ENCODE measurements around the gene NKX6-1. TPM values are rescaled to one million over a fixed set of nuclear protein-coding genes. Genes with fewer than 3 reads are reported as not detected.

Gene NKX6-1
- polyA plus RNA-seq, 2 donors = 2.5 to 8.2 TPM

DNA sequence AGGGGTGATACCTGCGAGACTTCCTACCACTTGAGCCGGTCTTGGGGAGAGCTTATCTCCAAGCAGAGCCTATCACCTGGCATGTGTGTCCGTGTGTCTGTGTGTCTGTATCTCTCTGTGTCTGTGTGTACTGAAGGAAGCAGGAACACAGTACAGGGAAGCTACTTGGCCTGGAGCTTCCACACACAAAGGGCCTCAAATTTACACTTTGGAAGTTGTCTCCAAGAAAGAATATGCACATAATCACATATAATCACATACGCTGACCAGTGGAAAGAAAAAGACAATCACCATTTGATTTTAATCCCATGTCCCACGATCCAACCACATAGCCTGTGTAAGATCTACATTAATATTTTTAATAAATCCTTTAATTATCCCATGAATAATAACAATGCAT is 13.2 kb upstream of the NKX6-1 start:
- Histone ChIP-seq H3K4me1 (ENCODE audit: control insufficient read depth in 2 of 2, insufficient read depth in 2 of 2, low read length in 1 of 2) (no peaks in the 10 kb centered on the region), H3K4me3 (ENCODE audit: low read depth in 1 of 2, low read length in 2 of 2) (no peak overlapping the region), H3K27me3 (ENCODE audit: control insufficient read depth in 1 of 2, insufficient read depth in 2 of 2, low read length in 2 of 2) (no peaks in the 10 kb centered on the region), H3K36me3 (ENCODE audit: control insufficient read depth in 2 of 2, insufficient read depth in 2 of 2, low read length in 1 of 2) (no peaks in the 10 kb centered on the region), H3K27ac (ENCODE audit: low read depth in 2 of 2, low read length in 1 of 2) (no peak overlapping the region), H3K9me3 (ENCODE audit: control insufficient read depth in 2 of 2, insufficient read depth in 1 of 2, low read depth in 1 of 2, low read length in 1 of 2) (no peaks in the 10 kb centered on the region)
- 81 to 88% methylated on average over 5 of the region's 5 CpGs for WGBS, 2 donors

DNA sequence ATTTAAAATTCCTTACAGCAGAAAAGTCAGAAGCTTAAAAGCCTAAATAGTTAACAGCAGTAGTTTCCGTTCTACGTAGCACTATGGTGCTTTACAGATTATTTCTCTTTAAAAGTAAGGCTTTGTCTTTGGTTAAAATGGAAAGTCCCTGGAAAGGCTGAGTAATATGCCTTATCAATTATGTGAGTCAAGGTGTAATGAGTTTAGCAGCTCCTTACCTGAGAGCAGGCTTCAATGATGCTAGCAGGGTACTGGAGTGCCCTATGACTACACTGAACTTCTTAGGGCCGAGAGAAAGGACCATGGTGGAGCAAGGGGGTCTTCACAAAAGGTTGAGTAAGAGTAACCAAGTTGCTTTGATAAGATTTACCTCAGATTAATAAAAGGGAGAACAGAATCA is 12.6 kb upstream of the NKX6-1 start:
- Histone ChIP-seq H3K4me1 (ENCODE audit: control insufficient read depth in 2 of 2, insufficient read depth in 2 of 2, low read length in 1 of 2) (no peaks in the 10 kb centered on the region), H3K27ac (ENCODE audit: low read depth in 2 of 2, low read length in 1 of 2) (no peak overlapping the region), H3K9me3 (ENCODE audit: control insufficient read depth in 2 of 2, insufficient read depth in 1 of 2, low read depth in 1 of 2, low read length in 1 of 2) (no peaks in the 10 kb centered on the region), H3K36me3 (ENCODE audit: control insufficient read depth in 2 of 2, insufficient read depth in 2 of 2, low read length in 1 of 2) (no peaks in the 10 kb centered on the region), H3K4me3 (ENCODE audit: low read depth in 1 of 2, low read length in 2 of 2) (no peak overlapping the region), H3K27me3 (ENCODE audit: control insufficient read depth in 1 of 2, insufficient read depth in 2 of 2, low read length in 2 of 2) (no peaks in the 10 kb centered on the region)
- WGBS, 2 donors = 61 to 73% methylated on average over 3 of the region's 3 CpGs

DNA sequence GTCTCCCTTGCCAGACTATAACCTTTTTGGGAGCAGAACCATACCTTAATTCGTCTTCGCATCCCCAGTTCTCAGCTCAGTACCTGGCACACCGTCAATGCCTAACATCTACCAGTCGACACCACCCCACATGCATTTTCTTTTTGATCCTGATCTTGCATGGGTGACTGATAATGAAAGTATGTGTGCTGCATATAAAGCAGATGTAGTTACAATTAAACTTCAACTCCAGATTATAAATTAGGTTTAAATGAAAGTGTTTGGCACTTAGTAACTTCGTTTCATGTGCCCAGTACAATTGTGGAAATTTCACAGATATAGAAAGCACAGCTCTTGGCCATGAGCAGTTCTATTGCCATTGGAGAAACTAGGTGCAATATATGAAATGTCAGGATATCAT is 8.8 kb upstream of the NKX6-1 start:
- H3K9me3 ChIP-seq (ENCODE audit: control insufficient read depth in 2 of 2, insufficient read depth in 1 of 2, low read depth in 1 of 2, low read length in 1 of 2) = no peaks in the 10 kb centered on the region
- no peak overlapping the region for H3K27ac ChIP-seq (ENCODE audit: low read depth in 2 of 2, low read length in 1 of 2)
- peaks cover 0 to 3% of the 10 kb centered on the region in 2 donors for H3K27me3 ChIP-seq (ENCODE audit: control insufficient read depth in 1 of 2, insufficient read depth in 2 of 2, low read length in 2 of 2)
- no peaks in the 10 kb centered on the region for H3K4me1 ChIP-seq (ENCODE audit: control insufficient read depth in 2 of 2, insufficient read depth in 2 of 2, low read length in 1 of 2)
- no peaks in the 10 kb centered on the region for H3K36me3 ChIP-seq (ENCODE audit: control insufficient read depth in 2 of 2, insufficient read depth in 2 of 2, low read length in 1 of 2)
- H3K4me3 ChIP-seq (ENCODE audit: low read depth in 1 of 2, low read length in 2 of 2) = no peak overlapping the region
- WGBS, 2 donors = 37 to 44% methylated on average over 5 of the region's 5 CpGs

DNA sequence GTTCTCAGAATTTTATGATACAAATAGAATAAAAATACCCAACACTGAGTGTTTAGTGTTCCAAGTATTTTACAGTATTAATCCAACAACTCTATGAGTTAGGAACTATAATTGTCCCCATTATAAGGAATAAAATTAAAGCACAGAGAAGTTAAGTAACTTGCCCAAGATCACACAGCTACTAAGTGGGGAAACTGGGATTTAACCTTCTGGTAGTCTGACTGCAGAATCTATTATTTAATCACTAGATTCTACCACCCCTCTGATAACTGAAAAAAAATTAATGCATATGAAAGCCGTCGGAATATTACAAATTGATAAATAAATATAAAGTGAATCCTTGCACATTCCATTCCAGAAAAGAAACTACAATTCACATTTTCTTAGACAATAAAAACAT is 5.7 kb upstream of the NKX6-1 start:
- Histone ChIP-seq H3K27me3 (ENCODE audit: control insufficient read depth in 1 of 2, insufficient read depth in 2 of 2, low read length in 2 of 2) (peaks cover 0 to 21% of the 10 kb centered on the region in 2 donors), H3K27ac (ENCODE audit: low read depth in 2 of 2, low read length in 1 of 2) (no peak overlapping the region)
- 87 to 92% methylated on average over 2 of the region's 2 CpGs for WGBS, 2 donors

DNA sequence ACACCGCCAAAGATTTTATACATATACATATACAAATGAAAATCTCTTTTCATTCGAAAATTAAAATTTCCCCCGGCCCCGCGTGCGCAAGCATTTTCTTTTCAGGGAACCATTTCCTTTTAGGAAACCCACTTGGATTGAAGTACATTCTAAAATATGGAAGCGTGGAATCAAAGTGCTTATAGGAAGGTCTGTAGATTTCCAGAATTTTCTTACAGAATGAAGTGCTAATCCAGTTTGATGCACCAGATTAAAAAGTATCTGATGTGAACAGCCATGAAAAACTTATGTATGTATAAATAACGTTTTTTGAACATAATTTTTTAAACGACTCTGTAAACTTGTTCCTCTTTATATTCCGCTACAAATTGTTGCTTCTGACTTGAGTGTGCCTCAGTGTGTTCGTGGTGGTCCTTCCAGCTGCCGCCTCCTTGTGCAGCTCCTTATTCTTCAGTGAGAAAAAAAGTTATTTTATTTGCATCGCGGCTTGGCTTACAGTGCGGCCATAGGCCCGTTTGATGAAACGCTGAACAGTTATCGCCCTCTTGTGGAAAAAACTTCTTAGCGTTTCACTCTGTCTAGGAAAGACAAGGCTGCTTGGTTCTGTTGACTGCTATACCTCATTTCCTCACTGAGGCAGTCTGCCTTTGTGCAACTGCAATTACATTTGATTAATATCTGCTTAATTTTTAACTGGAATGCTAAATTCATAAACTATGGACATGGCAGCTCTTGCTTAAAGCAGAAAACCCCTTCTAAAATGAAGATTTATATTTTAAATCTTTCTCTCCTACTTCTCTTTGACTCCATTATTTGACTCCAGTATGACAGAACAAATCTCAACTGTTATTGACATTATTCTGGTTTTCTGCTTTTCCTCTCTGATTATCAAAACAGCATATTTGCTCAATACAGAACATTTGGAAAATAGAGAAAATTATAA is 4.7 kb upstream of the NKX6-1 start:
- peaks cover 0 to 5% of the 10 kb centered on the region in 2 donors for H3K9me3 ChIP-seq (ENCODE audit: control insufficient read depth in 2 of 2, insufficient read depth in 1 of 2, low read depth in 1 of 2, low read length in 1 of 2)
- peaks cover 0 to 26% of the 10 kb centered on the region in 2 donors for H3K27me3 ChIP-seq (ENCODE audit: control insufficient read depth in 1 of 2, insufficient read depth in 2 of 2, low read length in 2 of 2)
- peak overlapping the region in 1 of 2 donors; percentile 29 for H3K27ac ChIP-seq (ENCODE audit: low read depth in 2 of 2, low read length in 1 of 2)
- H3K4me3 ChIP-seq (ENCODE audit: low read depth in 1 of 2, low read length in 2 of 2) = no peak overlapping the region
- peaks cover 0 to under 1% of the 10 kb centered on the region in 2 donors for H3K4me1 ChIP-seq (ENCODE audit: control insufficient read depth in 2 of 2, insufficient read depth in 2 of 2, low read length in 1 of 2)
- WGBS, 2 donors = 15 to 17% methylated on average over 19 of the region's 19 CpGs
- no peaks in the 10 kb centered on the region for H3K36me3 ChIP-seq (ENCODE audit: control insufficient read depth in 2 of 2, insufficient read depth in 2 of 2, low read length in 1 of 2)

More for the DNA sequence above, 5.7 kb upstream of the NKX6-1 start:
- no peaks in the 10 kb centered on the region for H3K4me1 ChIP-seq (ENCODE audit: control insufficient read depth in 2 of 2, insufficient read depth in 2 of 2, low read length in 1 of 2)
- H3K9me3 ChIP-seq (ENCODE audit: control insufficient read depth in 2 of 2, insufficient read depth in 1 of 2, low read depth in 1 of 2, low read length in 1 of 2) = peaks cover 0 to 5% of the 10 kb centered on the region in 2 donors
- H3K4me3 ChIP-seq (ENCODE audit: low read depth in 1 of 2, low read length in 2 of 2) = no peak overlapping the region
- H3K36me3 ChIP-seq (ENCODE audit: control insufficient read depth in 2 of 2, insufficient read depth in 2 of 2, low read length in 1 of 2) = no peaks in the 10 kb centered on the region

DNA sequence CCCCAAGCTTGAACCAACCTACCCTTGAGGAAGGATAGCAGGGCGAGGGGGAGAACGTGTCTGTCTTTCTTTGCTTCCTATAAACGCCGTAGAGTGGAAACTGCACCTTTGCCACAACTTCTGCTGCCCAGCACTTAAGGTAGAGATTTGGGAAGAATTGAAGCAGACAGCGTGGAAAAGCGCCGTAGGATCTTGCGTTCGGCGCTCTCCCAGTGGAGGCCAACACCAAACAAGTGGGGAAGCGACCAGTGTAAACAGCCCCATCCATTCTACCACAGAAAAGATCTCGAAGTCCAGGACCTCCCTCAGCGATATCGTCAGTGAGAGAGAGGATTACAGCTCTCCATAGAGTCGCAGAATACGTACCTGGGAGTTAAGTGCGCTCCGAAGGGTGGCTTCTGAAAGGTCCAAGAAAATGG is 3.9 kb upstream of the NKX6-1 start:
- Histone ChIP-seq H3K27ac (ENCODE audit: low read depth in 2 of 2, low read length in 1 of 2) (peak overlapping the region; percentile 29 to 75), H3K27me3 (ENCODE audit: control insufficient read depth in 1 of 2, insufficient read depth in 2 of 2, low read length in 2 of 2) (peaks cover 0 to 26% of the 10 kb centered on the region in 2 donors), H3K36me3 (ENCODE audit: control insufficient read depth in 2 of 2, insufficient read depth in 2 of 2, low read length in 1 of 2) (no peaks in the 10 kb centered on the region), H3K9me3 (ENCODE audit: control insufficient read depth in 2 of 2, insufficient read depth in 1 of 2, low read depth in 1 of 2, low read length in 1 of 2) (peaks cover 0 to 5% of the 10 kb centered on the region in 2 donors), H3K4me1 (ENCODE audit: control insufficient read depth in 2 of 2, insufficient read depth in 2 of 2, low read length in 1 of 2) (peaks cover 2 to 6% of the 10 kb centered on the region in 2 donors), H3K4me3 (ENCODE audit: low read depth in 1 of 2, low read length in 2 of 2) (no peak overlapping the region)
- 32 to 34% methylated on average over 18 of the region's 18 CpGs for WGBS, 2 donors

DNA sequence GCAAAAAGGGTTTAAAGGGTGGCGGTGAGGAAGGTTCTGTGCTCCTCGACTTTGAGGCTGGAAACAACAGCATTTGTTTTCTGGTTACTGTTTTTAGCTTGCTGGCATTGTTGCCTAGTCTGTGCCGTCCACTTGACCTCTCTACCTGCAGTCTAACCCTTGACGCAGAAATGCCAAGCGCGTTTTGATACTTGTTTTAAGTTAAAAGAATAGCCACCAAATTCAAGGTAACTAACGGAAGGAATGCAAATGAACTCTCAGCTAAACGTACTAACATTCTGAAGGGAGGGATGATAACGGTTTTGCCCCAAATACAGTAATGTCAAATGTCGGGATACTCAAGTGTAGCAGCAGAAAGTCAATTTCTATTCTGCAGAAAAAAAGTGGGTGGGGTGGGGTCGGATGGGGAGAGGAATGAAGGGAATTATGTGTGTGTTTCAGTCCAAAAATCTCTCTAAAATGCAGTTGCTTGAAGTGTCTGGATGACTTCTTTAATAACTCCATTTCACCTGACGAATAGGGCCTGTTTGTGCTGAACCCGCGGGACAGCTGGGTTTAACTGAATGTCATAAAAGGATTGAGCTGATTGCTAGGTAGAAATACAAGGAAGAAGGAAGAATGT is 3.4 kb upstream of the NKX6-1 start:
- peaks cover 0 to 29% of the 10 kb centered on the region in 2 donors for H3K27me3 ChIP-seq (ENCODE audit: control insufficient read depth in 1 of 2, insufficient read depth in 2 of 2, low read length in 2 of 2)
- peaks cover 6 to 9% of the 10 kb centered on the region in 2 donors for H3K4me1 ChIP-seq (ENCODE audit: control insufficient read depth in 2 of 2, insufficient read depth in 2 of 2, low read length in 1 of 2)
- H3K36me3 ChIP-seq (ENCODE audit: control insufficient read depth in 2 of 2, insufficient read depth in 2 of 2, low read length in 1 of 2) = peaks cover 0 to under 1% of the 10 kb centered on the region in 2 donors
- 35 to 37% methylated on average over 14 of the region's 14 CpGs for WGBS, 2 donors
- peak overlapping the region; percentile 39 to 75 for H3K27ac ChIP-seq (ENCODE audit: low read depth in 2 of 2, low read length in 1 of 2)
- H3K9me3 ChIP-seq (ENCODE audit: control insufficient read depth in 2 of 2, insufficient read depth in 1 of 2, low read depth in 1 of 2, low read length in 1 of 2) = peaks cover 0 to 5% of the 10 kb centered on the region in 2 donors
- peak overlapping the region in 1 of 2 donors; percentile 20 for H3K4me3 ChIP-seq (ENCODE audit: low read depth in 1 of 2, low read length in 2 of 2)

DNA sequence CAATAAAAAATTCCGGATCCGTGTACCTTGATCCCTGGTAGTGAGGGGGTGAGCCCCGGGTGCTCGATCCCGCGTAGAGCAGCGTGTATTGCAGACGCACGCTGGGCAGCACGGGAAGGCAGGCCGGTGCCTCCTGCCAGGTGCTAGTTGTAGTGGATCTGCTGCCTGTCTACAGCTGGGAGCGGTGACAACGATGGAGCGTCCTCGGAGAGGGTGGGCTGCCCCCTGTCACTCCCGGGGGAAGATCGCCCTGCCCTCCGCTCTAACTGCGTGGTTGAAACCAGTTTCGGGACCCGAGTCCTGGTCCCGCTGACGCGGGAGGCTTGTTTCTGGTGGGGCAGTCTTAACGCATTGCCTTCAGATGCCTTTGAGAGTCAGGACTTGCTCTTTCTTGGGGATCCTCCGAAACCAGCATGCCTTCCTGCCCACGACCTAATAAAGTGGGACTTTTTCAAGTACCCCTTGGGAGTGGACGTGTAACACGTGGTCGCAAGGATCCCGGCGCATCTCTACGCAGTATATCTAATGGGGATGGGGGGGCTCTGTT is 2.7 kb upstream of the NKX6-1 start:
- H3K27me3 ChIP-seq (ENCODE audit: control insufficient read depth in 1 of 2, insufficient read depth in 2 of 2, low read length in 2 of 2) = peaks cover 0 to 31% of the 10 kb centered on the region in 2 donors
- WGBS, 2 donors = 18% methylated on average over 33 of the region's 33 CpGs
- peaks cover 0 to 5% of the 10 kb centered on the region in 2 donors for H3K9me3 ChIP-seq (ENCODE audit: control insufficient read depth in 2 of 2, insufficient read depth in 1 of 2, low read depth in 1 of 2, low read length in 1 of 2)
- peaks cover 0 to 2% of the 10 kb centered on the region in 2 donors for H3K36me3 ChIP-seq (ENCODE audit: control insufficient read depth in 2 of 2, insufficient read depth in 2 of 2, low read length in 1 of 2)
- H3K4me1 ChIP-seq (ENCODE audit: control insufficient read depth in 2 of 2, insufficient read depth in 2 of 2, low read length in 1 of 2) = peaks cover 6 to 9% of the 10 kb centered on the region in 2 donors
- H3K4me3 ChIP-seq (ENCODE audit: low read depth in 1 of 2, low read length in 2 of 2) = peak overlapping the region; percentile 4 to 20
- H3K27ac ChIP-seq (ENCODE audit: low read depth in 2 of 2, low read length in 1 of 2) = peak overlapping the region; percentile 39 to 82

DNA sequence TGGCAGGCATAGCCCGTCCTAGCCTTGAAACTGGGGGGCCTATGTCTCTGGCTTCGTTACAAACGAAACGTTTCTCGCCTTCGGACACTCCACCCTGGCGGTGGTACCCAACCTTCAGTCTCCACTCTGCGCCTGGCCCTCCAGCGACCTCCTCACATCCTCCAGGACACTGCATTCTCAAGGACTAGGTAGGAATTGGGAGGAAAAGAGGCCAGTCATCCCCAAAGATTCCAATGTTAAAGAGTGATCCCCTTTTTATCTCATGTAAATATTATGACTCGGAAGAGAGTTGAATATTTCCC is 2.1 kb upstream of the NKX6-1 start:
- Histone ChIP-seq H3K27ac (ENCODE audit: low read depth in 2 of 2, low read length in 1 of 2) (peak overlapping the region; percentile 61 to 82), H3K27me3 (ENCODE audit: control insufficient read depth in 1 of 2, insufficient read depth in 2 of 2, low read length in 2 of 2) (peaks cover 0 to 31% of the 10 kb centered on the region in 2 donors), H3K4me1 (ENCODE audit: control insufficient read depth in 2 of 2, insufficient read depth in 2 of 2, low read length in 1 of 2) (peaks cover 6 to 9% of the 10 kb centered on the region in 2 donors), H3K36me3 (ENCODE audit: control insufficient read depth in 2 of 2, insufficient read depth in 2 of 2, low read length in 1 of 2) (peaks cover 0 to 2% of the 10 kb centered on the region in 2 donors), H3K4me3 (ENCODE audit: low read depth in 1 of 2, low read length in 2 of 2) (peak overlapping the region in 1 of 2 donors; percentile 20), H3K9me3 (ENCODE audit: control insufficient read depth in 2 of 2, insufficient read depth in 1 of 2, low read depth in 1 of 2, low read length in 1 of 2) (peaks cover 0 to 5% of the 10 kb centered on the region in 2 donors)
- WGBS, 2 donors = 20 to 27% methylated on average over 10 of the region's 10 CpGs
